ENCODE measurements around the gene PDCD11. TPM values are rescaled to one million over a fixed set of nuclear protein-coding genes. Genes with fewer than 3 reads are reported as not detected.
A peak's percentile ranks its signal among the peaks of the same experiment; 100 is the strongest.

Gene PDCD11
- total RNA-seq, 1 experiment from 2014 or later: 20.4 TPM

- Histone ChIP-seq H3K9me3 (ENCODE audit: insufficient read depth, low read depth) (no peaks in the 10 kb centered on the region), H4K20me1 (ENCODE audit: insufficient read depth) (no peaks in the 10 kb centered on the region), H3K27ac (peak overlapping the region; percentile 78), H3K27me3 (ENCODE audit: insufficient read depth, low read depth) (no peaks in the 10 kb centered on the region), H2AFZ (peak overlapping the region; percentile 87), H3F3A (ENCODE audit: insufficient read depth, low read depth) (peaks cover 12% of the 10 kb centered on the region; the same call in 1 of the 2 replicates), H3K79me2 (ENCODE audit: low read depth) (peaks cover 23% of the 10 kb centered on the region; the same call in 1 of the 2 replicates), H3K4me2 (peak overlapping the region; percentile 81), H3K4me1 (replicated peaks; ENCODE audit: insufficient read depth) (0 out of 2 replicates have a peak, but pooled peaks cover 7% of the 10 kb centered on the region), H3K9me2 (ENCODE audit: insufficient read depth) (no peaks in the 10 kb centered on the region), H3K4me3 (peak overlapping the region; percentile 75), H3K36me3 (ENCODE audit: low read depth) (no peaks in the 10 kb centered on the region)
- CTCF ChIA-PET: no interaction called here
- intact Hi-C loops (cut with micrococcal nuclease; ENCODE audit: unreplicated experiment): no loop called here
- DNase-seq: peak in 1 of 2 experiments; percentile 3
- TF ChIP-seq CTCF (conservative IDR thresholded peaks at IDR 0.05): no peak
- TF ChIP-seq EZH2 (IDR thresholded peaks at IDR 0.05; ENCODE audit: low read depth): no peak
- BruUV-seq (replicated peaks): TSS peak; percentile 98
- POLR2A ChIA-PET (ENCODE audit: unreplicated experiment): no interaction called here
These were observed 29.0 kb upstream of the PDCD11 start for GRCh38 chr10:103367379-103367781.

GRCh38 chr10:103367782-103368518 is 28.5 kb upstream of the PDCD11 start, which contains the start of gene TAF5:
TSS of gene TAF5 (plus strand) at chr10:103367976. CDS start at chr10:103367990, 14 bp downstream.
- intact Hi-C loops (cut with micrococcal nuclease; ENCODE audit: unreplicated experiment): no loop called here
- Histone ChIP-seq H3F3A (ENCODE audit: insufficient read depth, low read depth) (peaks cover 12% of the 10 kb centered on the region; the same call in 1 of the 2 replicates), H3K9me3 (ENCODE audit: insufficient read depth, low read depth) (no peaks in the 10 kb centered on the region), H2AFZ (peak within 1 kb of the TSS; percentile 87), H3K4me2 (peak within 1 kb of the TSS; percentile 81), H3K4me1 (replicated peaks; ENCODE audit: insufficient read depth) (0 out of 2 replicates have a peak, but pooled peaks cover 7% of the 10 kb centered on the region), H3K36me3 (ENCODE audit: low read depth) (no peaks in the 10 kb centered on the region), H3K27me3 (ENCODE audit: insufficient read depth, low read depth) (no peaks in the 10 kb centered on the region), H3K27ac (peak within 1 kb of the TSS; percentile 78), H3K79me2 (ENCODE audit: low read depth) (peaks cover 23% of the 10 kb centered on the region; the same call in 1 of the 2 replicates), H3K4me3 (peak within 1 kb of the TSS; percentile 75), H4K20me1 (ENCODE audit: insufficient read depth) (no peaks in the 10 kb centered on the region), H3K9me2 (ENCODE audit: insufficient read depth) (no peaks in the 10 kb centered on the region)
- TF ChIP-seq CTCF (conservative IDR thresholded peaks at IDR 0.05) (no peak), EZH2 (IDR thresholded peaks at IDR 0.05; ENCODE audit: low read depth) (no peak)
- CTCF ChIA-PET: no interaction called here
- no TSS peak for BruUV-seq (replicated peaks)
- POLR2A ChIA-PET (ENCODE audit: unreplicated experiment): no interaction called here
- DNase-seq: peak; percentile 82 to 83

DNA sequence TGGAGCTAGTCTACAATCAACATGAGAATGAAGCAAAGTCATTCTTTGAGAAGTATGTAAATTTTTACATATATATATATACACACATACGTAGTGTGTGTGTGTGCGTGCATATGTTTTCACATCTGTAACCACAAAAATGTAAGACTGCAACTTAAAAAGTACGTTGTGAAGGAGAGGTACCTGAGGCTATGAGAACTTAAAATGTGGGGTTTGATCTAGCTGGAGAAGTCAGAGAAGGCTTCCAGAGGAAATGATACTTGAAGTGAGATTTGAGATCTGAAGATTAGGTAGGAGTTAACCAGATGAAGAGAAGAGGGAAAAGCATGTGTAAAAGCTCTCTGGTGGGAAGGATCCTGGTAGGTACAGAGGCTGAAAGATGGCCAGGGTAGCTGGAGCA is 22.9 kb upstream of the PDCD11 start:
- H3K9me2 ChIP-seq (ENCODE audit: insufficient read depth): no peaks in the 10 kb centered on the region
- 0 out of 2 replicates have a peak, but pooled peaks cover 7% of the 10 kb centered on the region for H3K4me1 ChIP-seq (replicated peaks; ENCODE audit: insufficient read depth)
- ChIA-PET POLR2A (ENCODE audit: unreplicated experiment) (interaction anchor here (0.6 kb wide), 1 partner anchor 436 kb away, joined by 3 read pairs; no protein-coding TSS in a partner anchor), CTCF (interaction anchor here (0.6 kb wide), 1 partner anchor 340 kb away, joined by 3 read pairs; no protein-coding TSS in a partner anchor)
- H3K4me3 ChIP-seq: no peak overlapping the region
- no peak overlapping the region for H3K27ac ChIP-seq
- peaks cover 3% of the 10 kb centered on the region; the same call in 1 of the 2 replicates for H3F3A ChIP-seq (ENCODE audit: insufficient read depth, low read depth)
- no peak overlapping the region for H3K4me2 ChIP-seq
- H3K36me3 ChIP-seq (ENCODE audit: low read depth): no peaks in the 10 kb centered on the region
- H2AFZ ChIP-seq: no peak overlapping the region
- no TSS peak for BruUV-seq (replicated peaks)
- TF ChIP-seq CTCF (conservative IDR thresholded peaks at IDR 0.05): no peak
- H4K20me1 ChIP-seq (ENCODE audit: insufficient read depth): no peaks in the 10 kb centered on the region
- no peak for DNase-seq
- H3K9me3 ChIP-seq (ENCODE audit: insufficient read depth, low read depth): no peaks in the 10 kb centered on the region
- H3K79me2 ChIP-seq (ENCODE audit: low read depth): peaks cover 23% of the 10 kb centered on the region; the same call in 1 of the 2 replicates
- H3K27me3 ChIP-seq (ENCODE audit: insufficient read depth, low read depth): no peaks in the 10 kb centered on the region
- intact Hi-C loops (cut with micrococcal nuclease; ENCODE audit: unreplicated experiment): no loop called here

Measured in PC-9 (cell line).